ENCODE data around the gene GUCY1A1. TPM values are rescaled to one million over a fixed set of nuclear protein-coding genes. Genes with fewer than 3 reads are reported as not detected.

Gene GUCY1A1
- total RNA-seq, 1 experiment from 2014 or later = 3.1 TPM

DNA sequence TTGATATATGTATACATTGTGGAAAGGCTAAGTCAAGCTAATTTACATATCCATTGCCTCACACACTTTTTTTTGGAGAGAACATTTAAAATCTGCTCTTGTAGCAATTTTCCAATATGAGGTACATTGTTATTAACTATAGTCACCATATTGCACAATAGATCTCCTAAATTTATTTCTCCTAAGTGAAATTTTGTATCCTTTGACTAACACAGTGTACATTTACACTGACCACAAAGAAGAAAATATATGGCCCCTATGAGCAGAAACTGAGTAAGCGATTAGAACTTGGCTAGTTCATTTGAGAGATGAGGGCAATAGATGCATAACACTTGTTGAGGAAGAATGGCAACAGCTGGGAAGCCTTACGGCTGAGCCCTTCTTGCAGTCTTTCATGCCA is 71.9 kb downstream of the GUCY1A1 start:
- DNase-seq (ENCODE audit: low spot score) = no peak

DNA sequence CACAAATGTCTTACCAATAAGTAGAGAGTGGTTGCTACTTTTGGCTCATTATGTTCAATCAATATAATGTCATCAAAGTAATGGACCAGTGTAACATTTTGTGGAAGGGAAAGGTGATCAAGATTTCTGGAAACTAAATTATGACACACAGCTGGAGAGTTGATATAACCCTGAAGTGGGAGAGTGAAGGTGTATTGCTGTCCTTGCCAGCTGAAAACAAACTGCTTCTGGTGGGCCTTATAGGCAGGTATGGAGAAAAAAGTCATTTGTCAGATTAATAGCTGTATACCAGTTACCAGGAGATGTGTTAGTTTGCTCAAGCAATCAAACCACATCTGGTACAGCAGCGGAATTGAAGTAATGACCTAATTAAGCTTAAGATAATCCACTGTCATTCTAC is 74.9 kb downstream of the GUCY1A1 start:
- DNase-seq (ENCODE audit: low spot score) = no peak

DNA sequence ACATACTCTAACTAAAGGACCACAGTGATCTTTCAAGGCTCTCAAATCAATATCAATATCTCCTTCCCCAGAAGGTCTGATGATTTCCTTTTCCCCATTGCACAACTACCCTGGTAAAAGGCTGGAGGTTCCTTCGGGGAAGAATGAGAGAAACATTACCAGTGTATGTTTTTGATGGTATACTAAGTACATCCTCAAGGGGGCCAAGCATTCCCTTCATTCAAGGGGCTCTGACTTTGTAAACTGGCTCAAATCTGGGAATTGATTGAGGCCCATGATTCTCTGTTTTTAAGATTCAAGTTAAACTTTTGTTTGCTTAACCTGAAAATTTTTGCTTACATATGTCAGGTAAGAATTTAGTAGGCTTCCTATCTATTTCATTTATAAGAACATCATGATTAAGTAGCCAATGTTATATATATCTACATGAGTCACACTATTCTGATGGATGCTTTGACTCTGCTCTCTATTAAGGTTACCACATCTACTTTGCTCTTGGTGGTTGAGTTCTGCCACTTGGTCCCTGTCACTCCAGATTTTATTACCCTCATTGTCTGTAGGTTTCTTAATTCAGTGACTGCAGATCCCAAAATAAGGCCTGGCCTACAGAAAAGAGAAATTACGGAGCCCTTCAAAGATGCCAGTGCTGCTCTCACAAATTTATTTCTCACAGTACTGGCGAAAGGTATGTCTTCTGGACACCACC is 75.8 kb downstream of the GUCY1A1 start:
- no peak for DNase-seq (ENCODE audit: low spot score)

DNA sequence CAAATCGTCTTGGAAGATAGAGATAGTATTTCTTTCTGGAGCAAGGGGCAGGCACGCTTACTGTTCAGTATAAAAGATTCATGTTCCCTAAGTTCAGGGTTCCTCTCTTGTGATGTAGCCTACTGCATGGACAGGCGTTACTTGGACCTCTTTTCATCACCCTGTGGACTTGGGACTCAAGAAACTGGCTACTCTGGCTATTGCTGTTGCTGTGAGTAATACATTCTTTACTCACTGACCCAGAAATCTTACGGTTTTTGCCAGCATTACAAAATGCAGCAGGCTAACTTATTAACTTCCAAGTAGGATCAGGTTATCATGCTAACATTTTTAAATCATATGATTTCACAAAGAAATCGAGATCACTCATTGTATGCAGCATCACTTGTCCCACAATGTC is 79.3 kb downstream of the GUCY1A1 start:
- no peak for DNase-seq (ENCODE audit: low spot score)

DNA sequence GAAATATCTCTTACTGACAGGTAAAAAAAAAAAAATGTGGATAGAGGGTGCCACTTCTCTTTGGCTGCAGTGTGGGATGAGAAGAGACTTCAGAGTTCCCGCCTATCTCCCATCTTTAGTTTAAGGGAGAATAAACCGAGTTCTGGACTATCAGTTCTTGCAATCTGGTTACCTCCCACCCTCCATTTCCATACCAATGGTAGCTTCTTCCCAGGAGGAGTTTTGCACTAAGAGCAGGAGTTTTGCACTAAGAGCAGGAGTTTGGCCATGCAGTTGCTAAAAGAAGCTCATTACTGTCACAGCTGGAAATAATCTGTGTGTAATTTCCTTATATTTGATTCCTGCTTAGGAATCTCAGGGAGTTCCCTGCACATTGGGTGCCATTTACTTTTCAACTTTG is 81.4 kb downstream of the GUCY1A1 start:
- DNase-seq (ENCODE audit: low spot score) = no peak

DNA sequence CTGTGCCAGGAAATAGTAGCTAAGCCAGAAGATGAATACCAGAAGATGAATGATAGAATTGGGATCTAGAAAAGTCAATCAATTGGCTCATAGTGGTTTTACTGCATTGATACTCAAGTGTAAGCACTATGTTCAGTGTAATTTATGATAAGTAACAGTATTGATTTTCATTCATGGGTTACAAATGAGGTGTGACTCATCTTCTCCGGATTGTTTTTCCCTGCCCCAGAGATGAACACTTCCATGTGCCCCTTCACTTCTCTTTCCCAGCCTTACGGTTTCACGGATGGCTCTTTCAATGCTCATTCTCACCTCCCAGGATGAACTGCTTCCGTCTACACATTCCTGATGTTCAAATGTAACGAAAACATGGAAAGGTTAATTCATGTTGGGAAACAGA is 82.4 kb downstream of the GUCY1A1 start:
- no peak for DNase-seq (ENCODE audit: low spot score)

DNA sequence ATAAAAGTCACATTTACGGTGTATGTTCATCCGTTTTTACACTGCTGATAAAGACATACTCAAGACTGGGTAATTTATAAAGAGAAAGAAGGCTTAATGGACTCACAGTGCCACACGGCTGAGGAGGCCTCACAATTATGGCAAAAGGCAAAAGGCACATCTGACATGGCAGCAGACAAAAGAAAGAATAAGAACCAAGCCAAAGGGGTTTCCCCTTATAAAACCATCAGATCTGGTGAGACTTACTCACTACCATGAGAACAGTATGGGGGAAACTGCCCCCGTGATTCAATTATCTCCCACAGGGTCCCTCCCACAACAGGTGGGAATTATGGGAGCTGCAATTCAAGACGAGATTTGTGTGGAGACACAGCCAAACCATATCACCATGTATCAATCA is 84.9 kb downstream of the GUCY1A1 start:
- DNase-seq (ENCODE audit: low spot score) = no peak

DNA sequence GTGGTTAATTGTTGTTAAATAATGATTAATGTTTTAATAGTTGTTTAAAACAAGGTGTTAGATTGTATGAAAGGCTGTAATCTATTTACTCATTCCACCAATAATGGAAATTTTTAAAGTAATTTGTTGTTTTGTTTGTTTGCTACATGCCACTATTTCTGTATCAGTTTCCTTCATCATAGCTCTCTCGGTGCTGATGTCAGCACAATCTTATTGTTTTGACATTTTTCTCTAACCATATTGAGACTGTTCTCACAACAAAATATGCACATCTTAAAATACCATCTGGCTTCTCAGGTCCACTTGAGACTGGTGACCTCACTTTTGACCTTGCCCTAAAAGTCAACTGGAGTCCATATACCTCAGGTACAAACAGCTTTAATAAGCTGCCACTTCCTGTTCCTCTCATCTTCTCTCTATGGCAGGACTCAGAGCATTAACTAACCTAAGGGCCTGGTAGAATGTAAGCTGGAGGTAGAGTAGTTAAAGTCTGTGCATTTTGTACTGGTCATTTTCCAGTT is 91.2 kb downstream of the GUCY1A1 start:
- DNase-seq (ENCODE audit: low spot score) = no peak

DNA sequence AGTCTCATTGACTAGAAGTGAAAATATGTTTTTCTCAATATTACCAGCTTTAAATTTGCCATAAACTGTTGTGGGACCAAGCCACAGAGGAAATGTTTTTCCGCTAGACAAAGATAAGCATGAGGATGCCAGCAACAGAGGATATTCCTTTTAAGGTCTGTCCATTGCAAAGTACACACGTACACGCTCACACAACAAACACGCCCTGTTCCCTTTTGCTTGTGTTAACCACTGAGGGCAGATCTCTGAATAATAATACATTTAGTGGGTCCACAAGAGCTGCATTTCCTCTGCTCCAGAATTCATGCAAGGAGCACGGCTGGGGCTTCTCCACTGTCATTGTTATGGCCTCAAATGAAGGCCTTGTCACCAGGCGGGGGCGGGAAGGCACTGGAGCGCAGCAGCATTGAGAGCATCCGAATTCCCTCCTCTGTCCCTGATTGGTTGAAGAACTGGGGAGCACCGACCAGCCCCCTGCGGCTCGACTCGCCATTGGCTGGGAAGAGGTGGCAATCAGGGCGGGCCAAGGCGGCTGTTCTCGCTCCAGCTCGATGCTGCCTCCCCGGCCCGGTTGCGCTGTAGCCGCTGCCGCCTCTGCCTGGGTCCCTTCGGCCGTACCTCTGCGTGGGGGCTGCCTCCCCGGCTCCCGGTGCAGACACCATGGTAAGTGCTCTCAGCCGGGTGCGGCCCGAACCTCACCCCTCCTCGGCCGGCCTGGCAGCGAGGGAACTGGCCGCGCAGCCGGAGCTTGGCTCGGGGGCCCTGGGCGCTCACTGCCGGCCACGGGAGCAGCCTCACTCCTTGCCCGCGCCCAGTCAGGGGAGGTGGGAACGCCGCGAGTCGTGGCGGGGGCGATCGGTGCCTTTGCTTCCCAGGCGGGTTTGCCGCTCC is 92.1 kb downstream of the GUCY1A1 start, which contains the start of gene GUCY1B1:
TSS of gene GUCY1B1 (plus strand) at position 541 of the 891 bp plus-strand sequence. CDS start at position 661, 120 bp downstream.
- peak; percentile 76 for DNase-seq (ENCODE audit: low spot score)

DNA sequence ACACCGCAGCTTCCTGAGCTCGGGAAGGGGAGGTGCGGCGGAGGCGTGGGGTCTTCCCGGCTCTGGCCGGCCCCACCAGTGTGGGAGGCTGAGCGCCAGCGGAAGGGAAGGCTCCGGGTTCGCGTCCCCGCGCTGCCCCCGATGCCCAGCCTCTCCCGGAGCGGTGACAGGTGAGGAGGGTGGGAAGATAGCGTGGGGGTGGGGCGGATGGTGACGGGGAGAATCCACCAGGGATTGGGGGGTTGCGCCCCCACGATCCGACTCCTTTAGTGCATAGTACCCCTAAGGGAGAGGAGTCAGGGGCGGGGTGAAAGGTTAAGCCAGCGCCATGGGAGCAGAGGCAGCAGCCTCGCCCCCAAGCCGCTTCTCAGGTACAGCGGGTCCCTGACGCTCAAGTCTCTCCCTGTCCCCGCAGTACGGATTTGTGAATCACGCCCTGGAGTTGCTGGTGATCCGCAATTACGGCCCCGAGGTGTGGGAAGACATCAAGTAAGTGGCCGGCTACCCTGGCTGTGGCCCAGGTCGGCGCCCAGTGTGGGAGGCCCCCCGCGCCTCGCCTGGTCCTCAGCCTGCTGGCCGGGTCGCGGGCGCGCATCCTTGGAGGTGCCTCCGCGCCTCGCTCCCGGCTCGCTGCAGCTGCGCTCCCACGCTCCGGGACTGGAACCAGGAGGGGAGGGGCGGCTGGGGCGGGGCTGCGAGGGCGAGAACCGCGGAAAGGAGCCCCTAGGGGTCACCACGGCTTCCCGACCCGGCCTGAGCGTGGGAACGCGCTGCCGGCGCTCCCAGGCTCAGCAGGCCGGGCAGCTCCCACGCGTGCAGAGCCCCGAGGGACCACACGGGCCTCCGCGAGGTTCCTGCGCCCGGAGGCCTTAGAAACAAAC is 93.0 kb downstream of the GUCY1A1 start:
- DNase-seq (ENCODE audit: low spot score) = no peak

DNA sequence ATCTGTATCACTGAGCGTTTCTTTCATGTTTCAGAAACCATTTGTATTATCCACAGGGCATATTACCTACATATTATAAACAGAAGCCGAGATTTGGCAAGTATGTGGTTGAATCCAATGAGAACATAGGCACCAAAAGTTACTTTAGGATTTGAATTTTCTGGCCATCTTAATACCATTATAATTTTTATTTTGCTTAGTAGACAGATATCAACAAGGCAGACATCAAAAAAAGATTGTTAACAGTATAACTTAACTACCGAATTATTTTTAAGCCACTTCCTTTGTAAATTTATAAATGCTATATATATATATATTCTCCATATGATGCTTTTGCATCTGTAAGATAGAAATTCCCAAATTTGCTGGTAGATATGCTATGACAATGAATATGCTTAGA is 94.4 kb downstream of the GUCY1A1 start:
- no peak for DNase-seq (ENCODE audit: low spot score)

DNA sequence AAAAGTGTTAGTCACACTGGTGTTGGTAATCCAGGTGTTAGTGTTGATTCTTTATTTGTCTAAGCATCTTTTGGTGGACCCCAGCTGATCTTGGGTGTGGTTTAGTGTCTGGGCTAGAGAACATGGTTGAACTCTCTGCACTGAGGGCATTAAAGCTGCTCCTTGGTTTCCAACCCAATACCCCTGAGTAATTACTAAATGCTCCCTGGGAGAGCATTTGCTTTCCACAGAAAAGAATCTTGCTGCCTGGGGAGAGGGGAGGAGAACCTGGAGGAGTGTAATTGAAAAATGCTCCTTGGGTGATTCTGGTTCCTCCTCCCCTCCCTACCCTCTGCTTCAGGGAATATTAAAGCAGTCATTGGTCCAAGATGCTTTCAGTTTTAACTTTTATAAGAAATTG is 95.3 kb downstream of the GUCY1A1 start:
- no peak for DNase-seq (ENCODE audit: low spot score)

DNA sequence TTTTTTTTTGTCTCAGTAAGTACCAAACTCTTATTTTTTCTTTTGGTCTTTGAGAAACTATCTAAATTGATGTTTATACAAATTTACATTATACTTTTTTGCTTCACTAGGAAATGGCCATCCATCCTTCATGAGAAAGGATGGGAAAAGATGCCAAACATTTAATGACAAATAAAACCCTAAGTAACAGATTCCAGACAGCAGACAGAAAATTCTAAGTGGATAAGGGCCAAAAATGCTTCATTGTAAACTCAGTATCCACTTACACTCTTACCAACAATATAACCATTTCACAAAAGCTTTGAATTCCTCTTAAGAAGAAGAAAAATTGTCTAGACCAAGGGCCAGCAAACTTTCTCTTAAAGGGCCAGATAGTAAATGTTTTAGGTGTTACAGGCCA is 95.7 kb downstream of the GUCY1A1 start:
- DNase-seq (ENCODE audit: low spot score) = no peak

DNA sequence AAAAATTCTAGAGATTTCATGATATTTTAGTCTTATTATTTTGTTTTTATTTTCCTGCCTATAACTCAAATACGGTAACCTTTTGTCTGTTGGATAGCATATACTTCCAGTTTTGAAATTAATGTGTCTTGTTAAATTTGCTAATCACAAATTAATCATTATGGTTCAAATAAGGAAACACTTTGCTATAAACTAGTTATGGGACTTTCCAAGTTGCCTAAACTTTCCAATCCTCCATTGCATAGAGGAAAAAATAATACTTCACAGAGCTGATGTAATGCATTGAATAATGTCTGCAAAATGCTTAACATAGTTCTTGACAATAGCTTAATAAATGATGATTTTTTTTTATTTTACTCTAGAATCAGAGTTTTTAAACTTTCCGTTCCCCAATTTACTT is 96.9 kb downstream of the GUCY1A1 start:
- DNase-seq (ENCODE audit: low spot score) = no peak

DNA sequence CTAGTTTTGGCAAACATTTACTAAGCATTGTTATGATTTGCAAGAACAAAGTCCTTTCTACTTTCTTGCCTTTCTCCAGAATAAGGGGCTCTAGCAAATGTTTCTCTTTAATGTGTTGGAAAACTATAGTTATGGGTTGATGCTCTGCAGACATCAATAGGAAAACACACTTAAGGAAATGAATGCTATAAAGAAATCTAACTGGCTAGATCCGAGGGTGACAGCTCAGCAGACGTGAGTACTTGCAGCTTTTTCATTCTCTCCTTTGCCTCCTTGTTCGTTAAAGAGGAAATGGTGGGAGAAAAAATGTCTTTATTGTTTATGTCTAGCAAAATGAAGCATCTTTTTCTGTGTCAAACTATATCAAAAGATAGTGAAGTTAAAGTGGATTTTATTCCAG is 98.5 kb downstream of the GUCY1A1 start:
- no peak for DNase-seq (ENCODE audit: low spot score)

DNA sequence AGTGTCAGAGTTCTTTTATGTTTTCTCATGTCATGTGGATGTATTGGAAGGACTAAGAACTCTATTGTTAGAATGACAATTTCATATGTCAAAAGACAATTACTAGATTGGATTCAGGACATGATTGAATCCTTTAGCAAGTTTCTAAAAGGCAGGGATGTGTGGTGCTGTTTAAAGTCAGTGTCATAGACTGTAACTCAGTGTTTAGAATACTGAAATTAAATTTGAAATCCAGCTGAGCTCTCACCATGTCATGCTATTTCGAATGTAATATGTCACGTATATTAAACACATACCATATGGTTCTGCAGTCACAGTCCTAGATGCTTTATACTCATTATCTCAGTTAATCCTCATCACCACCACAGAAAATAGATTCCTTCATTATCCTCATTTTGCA is 100.0 kb downstream of the GUCY1A1 start:
- no peak for DNase-seq (ENCODE audit: low spot score)

DNA sequence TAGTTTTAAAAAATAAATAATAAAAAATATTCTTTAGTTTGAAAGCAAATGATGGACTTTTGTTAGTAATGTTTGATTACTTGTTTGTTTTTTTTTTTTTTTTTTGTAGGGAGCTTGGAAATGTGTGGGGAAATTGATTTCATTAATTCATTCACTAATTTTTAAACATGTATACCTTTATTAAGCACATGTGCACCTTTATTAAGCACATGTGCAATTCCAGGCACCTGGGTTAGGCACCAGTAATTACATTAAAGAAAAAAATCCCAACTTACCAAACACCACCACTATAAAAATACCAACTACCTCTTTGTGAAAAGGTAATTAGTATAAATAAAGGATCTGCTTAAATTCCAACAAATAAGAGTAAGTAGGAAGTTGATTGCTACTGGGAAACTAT is 101.7 kb downstream of the GUCY1A1 start:
- no peak for DNase-seq (ENCODE audit: low spot score)

DNA sequence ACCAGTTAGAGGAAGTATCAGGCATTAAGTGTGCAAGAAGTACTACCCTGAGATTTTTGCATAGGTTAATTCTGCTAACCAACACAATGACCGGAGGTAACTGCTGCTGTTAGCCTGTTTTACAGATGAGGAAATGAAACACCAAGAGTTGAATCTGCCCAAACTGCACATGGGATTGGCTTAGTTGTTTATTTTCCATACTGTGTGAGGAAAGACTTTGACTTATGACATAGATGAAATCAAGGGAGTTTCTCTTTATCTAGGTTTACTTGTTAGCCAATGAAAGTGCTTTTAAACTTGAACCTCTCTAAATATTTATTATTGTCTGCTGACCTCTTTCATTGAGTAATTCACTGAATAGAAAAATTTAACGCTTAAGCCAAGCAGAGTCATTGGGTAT is 102.4 kb downstream of the GUCY1A1 start:
- peak; percentile 52 for DNase-seq (ENCODE audit: low spot score)

DNA sequence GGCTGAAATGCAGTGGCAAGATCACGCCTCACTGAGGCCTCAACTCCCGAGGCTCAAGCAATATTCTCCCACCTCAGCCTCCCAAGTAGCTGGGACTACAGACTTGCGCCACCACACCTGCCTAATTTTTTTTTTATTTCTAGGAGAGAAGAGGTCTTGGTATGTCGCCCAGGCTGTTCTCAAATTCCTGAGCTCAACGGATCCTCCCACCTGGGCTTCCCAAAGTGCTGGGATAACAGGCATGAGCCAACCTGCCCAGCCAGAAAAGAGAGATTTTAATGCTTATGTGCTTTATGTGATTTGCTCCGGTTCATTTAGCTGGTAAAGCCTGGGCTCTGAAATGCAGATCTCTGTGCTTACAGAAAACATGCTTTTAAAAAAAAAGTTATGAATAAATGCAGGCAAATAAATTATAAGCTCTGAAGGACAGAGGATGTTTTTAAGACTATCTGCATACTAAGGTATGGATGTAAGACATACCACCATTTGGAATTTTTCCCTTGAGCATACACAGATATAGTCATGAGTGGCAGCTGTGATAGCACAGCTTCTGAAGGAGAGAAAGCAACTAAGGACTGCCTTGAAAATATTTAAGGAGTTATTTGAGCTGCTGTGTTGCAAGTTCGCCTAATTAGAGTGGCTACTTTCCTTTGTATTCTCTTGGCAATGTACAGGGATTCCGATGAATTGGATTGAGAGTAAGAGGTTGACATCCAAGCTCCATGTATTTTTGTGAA is 106.0 kb downstream of the GUCY1A1 start:
- DNase-seq (ENCODE audit: low spot score) = no peak

DNA sequence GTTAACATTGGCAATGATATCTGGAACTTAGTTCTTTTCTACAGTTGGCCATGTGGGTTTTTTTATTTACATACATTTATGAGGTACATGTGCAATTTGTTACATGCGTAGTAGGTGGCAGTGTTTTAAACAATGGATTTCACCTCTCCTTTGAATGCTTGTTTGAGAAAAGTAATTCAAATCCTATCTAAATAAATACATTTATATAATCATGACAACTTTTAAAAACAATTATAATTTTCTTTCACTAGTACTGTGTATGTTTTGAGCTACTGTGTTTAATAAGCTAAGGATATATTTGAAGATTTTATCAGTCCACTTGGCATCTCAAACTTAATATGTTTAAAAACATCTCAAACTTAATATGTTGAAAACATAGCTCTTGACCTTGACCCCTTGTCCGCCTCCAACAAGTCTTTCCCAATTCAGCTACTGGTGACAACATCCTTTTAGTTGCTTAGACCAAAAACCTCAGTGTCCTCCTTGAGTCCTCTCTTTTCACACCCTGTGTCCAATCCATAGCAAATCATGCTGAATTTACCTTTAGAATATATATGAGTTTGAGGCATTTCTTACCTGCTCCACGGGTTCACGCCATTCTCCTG is 106.7 kb downstream of the GUCY1A1 start:
- DNase-seq (ENCODE audit: low spot score) = no peak

DNA sequence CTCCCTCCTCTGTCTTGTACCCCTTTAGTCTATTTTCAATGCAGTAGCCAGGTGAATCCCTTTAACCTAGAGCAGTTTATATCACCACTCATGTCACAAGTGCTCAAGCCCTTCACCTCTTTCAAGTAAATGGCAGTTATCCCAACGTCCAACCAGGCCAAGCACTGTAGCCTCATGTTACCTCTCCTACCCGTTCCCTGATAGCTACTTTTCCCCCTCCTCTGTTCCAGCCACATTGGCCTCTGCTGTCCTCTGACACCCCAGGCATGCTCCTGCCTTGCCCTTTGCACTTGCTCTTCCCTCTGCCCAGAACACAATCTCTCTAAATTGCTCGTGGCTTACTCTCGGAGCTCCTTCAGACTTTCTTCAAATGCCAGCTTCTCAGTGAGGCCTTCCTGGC is 107.4 kb downstream of the GUCY1A1 start:
- no peak for DNase-seq (ENCODE audit: low spot score)

Data from H4 (cell line).